Uterus (tissue), 2 donors: ENCODE data around the gene LRRC2.

Experiments
- CTCF ChIP-seq, 4 experiments: fragments of 200-600 bp in 2 of 4; fragments of 450-650 bp in 2 of 4; sonication (generic) in 2 of 4; IDR thresholded peaks; one replicate each; pipeline ENCODE4 v1.5.1; 2016 to 2019; ENCODE audit warnings: antibody characterized with exemption in 4 of 4, mild to moderate bottlenecking in 2 of 4, moderate library complexity in 1 of 4
- POLR2A ChIP-seq, 2 donors: fragments of 450-650 bp; IDR thresholded peaks; one replicate each; pipeline ENCODE4 v1.6.1; 2016; ENCODE audit warnings: antibody characterized with exemption in 2 of 2, mild to moderate bottlenecking in 1 of 2, moderate library complexity in 1 of 2

GRCh38 chr3:46561511-46561910 lies 4.6 kb downstream of the LRRC2 start:
- no peak for TF ChIP-seq CTCF (IDR thresholded peaks at IDR 0.05)
- TF ChIP-seq POLR2A (IDR thresholded peaks at IDR 0.05): no peak
